Activated CD4-positive, alpha-beta T cell treated with anti-CD3 and anti-CD28 coated beads, Interleukin-2, amount 50 U/mL, for 16 hours (primary cell): Measurements from ENCODE around the gene ID3.
"Not testable (repeated sequence)": the region's sequence is repeated elsewhere in the genome, so short reads cannot be mapped to it uniquely, and the experiment has no call there.

Experiments used
- DNase-seq: peaks from one replicate; pipeline ENCODE4 v3.0.0-alpha.2; 2020

ID3 gene

DNA sequence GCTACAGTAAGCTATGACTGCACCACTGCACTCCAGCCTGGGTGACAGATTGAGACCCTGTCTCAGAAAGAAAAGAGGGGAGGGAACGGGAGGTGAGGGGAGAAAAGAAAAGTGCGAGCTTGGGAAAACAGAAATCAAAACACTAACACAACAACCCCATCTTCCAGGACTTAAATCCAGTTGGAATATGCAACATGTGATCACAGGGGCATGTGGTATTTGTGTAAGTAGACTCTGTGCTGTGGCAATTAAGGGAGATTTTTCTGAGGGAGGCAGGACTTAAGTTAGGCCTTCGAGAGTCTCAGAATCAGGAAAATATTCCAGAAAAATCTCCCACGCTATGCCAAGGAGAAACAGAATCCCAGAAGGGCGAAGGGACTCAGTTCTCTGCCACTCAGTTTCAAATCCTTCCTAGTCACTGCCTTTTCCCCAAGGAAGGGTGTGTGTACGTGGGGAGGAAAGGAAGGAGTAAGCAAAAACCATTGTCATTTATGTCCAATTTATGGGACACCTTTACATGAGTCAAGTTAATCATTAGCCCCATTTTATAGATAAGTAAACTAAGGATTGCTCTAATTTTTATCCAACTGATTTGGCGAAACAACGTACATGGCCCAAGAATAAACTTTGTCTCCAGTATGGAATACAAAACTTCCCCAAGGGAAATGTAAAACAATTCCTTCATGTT lies 12.3 kb downstream of the ID3 start:
- DNase-seq: no peak

DNA sequence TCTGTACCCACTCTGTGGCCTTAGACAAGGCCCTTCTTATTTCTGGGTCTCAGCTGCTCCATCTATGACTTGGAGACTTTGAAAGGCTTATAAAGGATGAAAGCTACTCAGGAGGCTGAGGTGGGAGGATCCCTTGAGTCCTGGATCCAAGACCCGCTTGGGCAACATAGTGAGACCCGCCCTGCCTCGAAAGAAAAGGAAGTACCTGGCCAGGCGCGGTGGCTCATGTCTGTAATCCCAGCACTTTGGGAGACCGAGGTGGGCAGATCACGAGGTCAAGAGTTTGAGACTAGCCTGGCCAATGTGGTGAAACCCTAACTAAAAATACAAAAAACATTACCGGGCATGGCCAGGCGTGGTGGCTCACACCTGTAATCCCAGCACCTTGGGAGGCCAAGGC lies 13.4 kb downstream of the ID3 start:
- no peak for DNase-seq

- DNase-seq: peak; percentile 71
Observed at GRCh38 chr1:23544444-23545389, 14.6 kb downstream of the ID3 start.

GRCh38 chr1:23543707-23544443 lies 15.4 kb downstream of the ID3 start:
- no peak for DNase-seq

- not testable (repeated sequence) for DNase-seq
Observed at GRCh38 chr1:23542940-23543339, 16.4 kb downstream of the ID3 start.

DNA sequence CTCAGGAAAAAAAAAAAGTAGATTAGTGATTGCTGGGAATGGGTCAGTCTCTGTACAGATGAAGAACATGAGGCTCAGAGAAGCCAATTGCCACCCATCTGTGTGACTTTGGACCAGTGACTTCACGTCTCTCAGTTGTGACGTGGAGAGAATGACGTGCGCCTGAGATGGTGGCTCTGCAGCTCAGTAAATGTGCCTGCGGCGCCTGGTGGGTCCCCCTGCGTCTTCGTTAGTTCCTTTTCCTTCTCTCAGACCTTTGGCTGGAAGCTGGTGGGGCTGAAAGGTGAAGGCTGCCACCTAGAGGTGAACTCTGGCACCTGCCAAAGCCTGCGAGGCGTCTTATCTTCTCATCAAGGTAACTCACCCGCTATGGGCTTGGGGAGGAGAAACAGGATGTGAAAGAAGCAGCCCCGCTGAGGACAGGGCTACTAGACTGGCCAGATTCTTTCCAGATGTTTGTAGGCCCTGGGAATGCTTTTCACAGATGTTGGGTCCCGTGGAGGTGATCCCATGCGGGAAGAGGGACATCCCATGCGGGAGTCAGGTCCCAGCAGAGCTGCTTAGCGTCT lies 19.5 kb downstream of the ID3 start:
- peak; percentile 94 for DNase-seq

- DNase-seq: no peak
Observed at GRCh38 chr1:23537296-23537973, 21.9 kb downstream of the ID3 start.

DNA sequence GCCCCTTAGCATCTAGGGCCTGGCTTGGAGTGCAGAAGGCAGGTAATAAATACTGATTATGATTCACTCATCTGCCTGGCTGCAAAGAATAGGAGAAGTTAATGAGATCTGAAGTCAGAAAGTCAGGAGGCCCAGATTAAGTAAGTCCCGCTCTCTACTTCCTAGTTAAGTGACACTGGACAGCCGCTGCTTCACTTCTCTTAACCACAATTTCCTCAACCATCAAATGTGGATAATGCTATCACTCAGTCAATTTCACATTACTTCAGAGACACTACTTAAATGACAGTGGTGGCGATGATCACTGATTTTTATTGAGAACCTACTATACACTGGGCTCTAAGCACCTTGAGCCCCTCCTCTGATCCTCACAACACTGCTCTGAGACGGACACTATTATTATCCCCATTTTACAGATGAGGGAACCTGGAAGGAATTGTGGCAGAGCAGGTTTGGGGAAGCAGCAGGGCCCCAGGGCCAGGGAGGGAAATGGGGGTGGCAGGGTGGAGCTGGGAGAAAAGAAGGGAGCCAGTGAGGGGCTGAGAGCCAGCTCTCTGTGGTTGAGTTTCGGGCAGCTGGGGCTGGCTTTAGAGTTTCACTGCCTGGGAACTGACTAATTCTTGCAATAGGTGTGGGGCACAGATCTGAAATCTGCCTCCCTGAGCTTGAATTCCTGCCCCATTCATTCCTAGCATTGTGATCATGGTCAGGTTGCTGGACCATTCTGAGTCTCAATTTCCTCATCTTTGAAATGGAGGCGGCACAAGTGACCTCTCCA lies 25.9 kb downstream of the ID3 start:
- DNase-seq: peak; percentile 81

DNA sequence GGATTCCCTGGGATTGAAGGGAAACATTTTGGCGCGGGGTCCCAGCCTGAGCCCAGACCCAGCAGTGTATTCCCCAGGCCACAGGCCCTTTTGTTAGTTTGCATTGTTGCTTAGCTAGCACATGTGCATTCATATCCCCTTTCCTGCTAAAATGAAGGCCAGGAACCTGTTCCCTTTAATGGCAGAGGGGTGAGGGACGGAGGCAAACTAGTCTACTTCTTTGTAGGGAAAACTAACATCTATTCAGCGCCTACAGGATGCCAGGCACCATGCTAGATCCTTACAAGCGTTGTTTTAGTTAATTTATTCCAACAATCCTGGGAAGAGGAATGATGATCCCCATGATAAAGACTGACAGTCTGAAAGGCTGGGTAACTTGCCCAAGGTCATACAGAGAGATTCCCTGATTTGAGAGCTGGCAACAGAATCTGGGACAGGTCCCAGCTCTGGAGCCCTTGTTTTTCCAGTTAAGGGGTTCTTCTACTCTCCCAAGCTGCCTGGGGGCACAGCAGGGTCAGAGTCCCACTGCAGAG lies 27.7 kb downstream of the ID3 start:
- no peak for DNase-seq

DNA sequence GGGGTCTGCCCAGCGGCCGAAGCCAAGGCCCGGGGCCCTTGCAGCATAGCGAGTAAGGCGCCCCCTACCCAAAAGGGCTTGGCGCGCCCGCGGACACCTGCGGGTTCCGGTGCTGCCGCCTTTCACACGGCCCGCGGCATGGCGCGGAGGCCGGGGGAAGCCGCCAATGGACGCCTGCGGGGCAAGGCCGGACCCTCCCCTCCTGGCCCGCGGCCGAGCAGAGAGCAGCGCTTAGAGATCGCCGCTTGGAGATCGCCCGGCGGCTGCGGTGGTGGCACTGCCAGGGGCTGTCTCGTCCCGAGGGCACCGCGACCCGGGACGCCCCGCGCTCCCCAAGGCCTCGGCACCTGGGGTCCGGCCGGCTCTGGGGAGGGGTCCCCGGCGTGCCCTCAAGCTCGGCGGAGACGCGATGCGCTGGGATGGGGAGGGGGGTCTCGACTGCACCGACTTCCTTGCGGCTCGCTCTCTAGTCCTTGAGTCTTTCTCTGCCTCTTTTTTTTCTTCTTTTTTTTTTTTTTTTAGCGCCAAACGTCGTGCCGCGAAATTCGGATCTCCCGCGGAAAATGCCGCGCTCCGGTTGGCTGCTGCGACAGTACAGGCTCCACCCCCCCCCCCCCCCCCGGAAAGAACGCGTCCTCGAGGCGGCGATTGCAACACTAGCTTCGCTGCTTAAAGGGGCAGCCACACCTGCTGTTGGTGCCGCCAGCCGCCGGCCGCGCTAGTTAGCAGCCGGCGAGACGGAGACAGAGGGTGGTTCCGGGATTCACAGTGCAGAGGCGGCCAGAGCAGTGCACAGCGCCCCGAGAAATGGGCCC lies 28.3 kb downstream of the ID3 start, which contains the start of gene E2F2:
Gene E2F2 (minus strand): TSS at position 487 of the 815 bp plus-strand sequence. CDS start 440 bp downstream, at position 47.
- peak; percentile 85 for DNase-seq

- DNase-seq: peak; percentile 27
Observed at GRCh38 chr1:23530087-23530746, 29.1 kb downstream of the ID3 start.

GRCh38 chr1:23529146-23530086 lies 29.9 kb downstream of the ID3 start:
- no peak for DNase-seq

DNA sequence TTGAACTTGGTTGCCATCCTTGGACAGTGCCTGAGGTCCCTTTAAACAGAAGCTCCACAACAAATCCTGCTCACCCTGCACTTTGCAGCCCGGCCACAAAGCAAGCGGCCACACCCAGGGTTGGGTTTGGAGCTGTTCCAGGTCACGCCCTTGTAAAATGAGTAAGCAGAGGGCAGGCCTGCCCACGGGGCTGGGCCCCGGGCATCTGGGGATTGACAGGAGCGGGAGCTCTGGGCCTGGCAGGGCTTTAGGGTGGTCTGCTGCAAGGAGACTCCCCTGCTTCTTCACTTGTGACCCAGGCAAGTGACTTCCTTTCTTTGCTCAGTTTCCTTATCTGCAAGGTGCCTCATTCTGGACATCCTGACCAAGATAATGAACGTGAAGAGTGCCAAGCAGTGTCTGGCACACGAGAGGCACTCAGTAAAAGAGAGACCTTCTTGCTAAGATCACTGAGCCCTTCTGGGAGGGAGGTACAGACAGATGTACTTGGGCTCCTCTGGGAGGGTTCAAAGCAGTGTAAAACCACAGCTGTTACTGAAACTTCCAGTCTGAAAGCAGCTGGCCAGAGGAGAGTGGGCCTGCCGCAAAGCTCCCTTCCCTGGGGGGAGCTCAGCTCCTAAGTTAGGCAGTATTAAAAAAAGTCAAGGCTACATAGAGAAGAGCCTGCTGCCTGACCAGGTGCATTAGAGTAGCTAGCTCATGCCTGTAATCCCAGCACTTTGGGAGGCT lies 30.9 kb downstream of the ID3 start:
- DNase-seq: peak; percentile 82

DNA sequence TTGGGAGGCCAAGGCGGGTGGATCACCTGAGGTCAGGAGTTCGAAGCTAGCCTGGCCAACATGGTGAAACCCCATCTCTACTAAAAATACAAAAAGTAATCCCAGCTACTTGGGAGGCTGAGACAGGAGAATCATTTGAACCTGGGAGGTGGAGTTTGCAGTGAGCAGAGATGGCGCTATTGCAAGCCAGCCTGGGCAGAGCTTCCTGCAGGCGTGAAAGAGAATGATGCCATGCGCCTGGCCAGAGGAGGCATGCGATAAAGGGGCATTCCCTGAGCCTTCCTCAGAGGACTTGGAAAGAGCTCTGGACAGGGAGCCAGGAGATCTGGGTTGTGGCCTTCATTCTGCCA lies 31.4 kb downstream of the ID3 start:
- no peak for DNase-seq

DNA sequence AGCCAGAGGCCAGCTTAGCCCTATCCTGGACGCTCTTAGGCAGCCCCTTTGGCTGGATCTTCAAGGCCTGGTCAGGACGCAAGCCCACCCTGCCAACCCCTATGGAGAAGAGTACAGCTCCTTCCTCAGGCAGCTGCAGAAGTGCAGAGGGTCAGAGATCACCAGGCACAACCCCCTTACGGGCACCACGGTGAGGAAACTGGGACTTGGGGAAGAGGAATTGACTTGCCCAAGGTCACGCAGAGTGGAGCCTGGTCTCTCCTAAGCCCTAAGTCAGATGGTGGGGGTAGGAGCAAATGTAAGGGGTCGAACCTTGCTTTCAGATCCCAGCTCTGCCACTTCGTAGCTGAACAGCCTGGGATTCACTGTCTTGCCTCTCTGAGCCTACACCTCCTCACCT lies 31.9 kb downstream of the ID3 start:
- no peak for DNase-seq

GRCh38 chr1:23526329-23527041 lies 32.8 kb downstream of the ID3 start:
- no peak for DNase-seq

- no peak for DNase-seq
Observed at GRCh38 chr1:23525558-23526250, 33.6 kb downstream of the ID3 start.
